ENCODE measurements around the gene CAP2. TPM values are rescaled to one million over a fixed set of nuclear protein-coding genes. Genes with fewer than 3 reads are reported as not detected.

Gene CAP2
- total RNA-seq, 2 donors from 2014 or later, result 69.6 to 79.5 TPM

GRCh38 chr6:17588011-17588410 is 194.6 kb downstream of the CAP2 start:
- DNase-seq (no peak), ATAC-seq (no peak)
- intact Hi-C loops (cut with DNase I), result loop anchor here in 1 of 2 donors (10.0 kb wide), 1 partner anchor 217 kb away; no protein-coding TSS in a partner anchor

DNA sequence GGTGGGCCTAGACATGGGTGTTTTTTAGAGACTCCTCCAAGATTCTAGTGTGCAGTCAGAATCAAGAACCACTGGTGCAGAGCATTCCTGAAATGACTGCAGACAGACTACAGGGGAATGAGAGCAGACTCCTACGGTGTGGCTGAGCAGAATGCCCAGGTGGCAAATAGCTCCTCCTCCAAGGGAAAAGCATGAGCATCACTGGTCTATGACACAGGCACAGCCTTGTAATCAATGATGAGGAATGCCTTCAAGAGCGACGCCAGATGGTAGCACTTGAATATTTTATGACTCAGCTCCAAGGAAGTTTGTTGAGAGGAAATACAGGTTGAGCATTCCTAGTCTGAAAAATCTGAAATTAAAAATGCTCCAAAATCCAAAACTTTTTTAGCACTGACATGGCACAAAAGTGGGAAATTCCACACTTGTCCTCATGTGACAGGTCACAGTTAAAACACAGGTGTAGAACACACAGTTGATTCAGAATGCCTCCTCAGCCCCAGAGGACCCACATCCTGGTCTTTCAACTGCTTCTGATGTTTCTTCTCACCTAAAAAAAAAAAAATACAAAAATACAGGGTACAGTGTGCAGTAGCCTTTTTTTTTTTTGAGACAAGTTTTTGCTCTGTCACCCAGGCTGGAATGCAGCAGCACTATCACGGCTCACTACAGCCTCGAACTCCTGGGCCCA is 196.2 kb downstream of the CAP2 start:
- no peak for DNase-seq
- no peak for ATAC-seq
- intact Hi-C loops (cut with DNase I), result loop anchor here in 1 of 2 donors (10.0 kb wide), 1 partner anchor 215 kb away; no protein-coding TSS in a partner anchor

DNA sequence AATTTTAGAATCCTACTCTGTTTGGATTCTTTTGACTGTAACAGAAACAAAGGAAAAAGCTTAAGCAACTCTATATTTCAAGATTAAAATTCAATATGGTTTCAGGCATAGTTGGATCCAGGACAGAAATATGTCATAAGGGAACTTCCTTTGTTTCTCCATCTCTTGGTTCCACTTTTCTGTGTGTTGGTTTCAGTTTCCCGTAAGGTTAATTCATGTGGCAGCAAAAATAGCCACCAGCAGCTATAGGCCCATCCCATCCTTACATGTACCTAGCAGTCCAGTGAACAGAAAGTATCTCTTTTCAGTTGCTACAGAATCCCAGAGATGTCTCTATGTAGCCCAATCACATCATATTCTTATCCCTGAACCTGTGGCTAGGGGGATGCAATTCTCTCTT is 197.9 kb downstream of the CAP2 start:
- intact Hi-C loops (cut with DNase I), result no loop called here

DNA sequence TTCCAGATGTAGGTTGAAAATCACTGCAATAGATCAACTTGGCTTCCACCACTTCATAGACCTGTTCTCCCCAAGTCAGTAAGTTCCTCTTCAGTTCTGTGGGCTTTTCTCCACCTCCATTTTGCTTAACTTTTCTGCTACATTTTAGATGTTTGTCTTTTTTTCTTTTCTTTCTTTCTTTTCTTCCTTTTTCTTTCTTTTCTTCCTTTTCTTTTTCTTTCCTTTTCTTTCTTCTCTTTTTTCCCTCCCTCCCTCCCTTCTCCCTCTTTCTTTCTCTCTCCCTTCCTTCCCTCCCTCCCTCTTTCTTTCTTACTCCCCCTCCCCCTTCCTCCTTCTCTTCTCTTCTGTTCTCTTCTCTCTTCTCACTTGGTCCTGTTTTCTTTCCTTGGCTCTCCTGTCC is 199.9 kb downstream of the CAP2 start:
- no peak for DNase-seq
- no peak for ATAC-seq
- intact Hi-C loops (cut with DNase I), result no loop called here

More for the DNA sequence above, 197.9 kb downstream of the CAP2 start:
- DNase-seq, result no peak
- ATAC-seq, result no peak

GRCh38 chr6:17596085-17596484 is 202.7 kb downstream of the CAP2 start:
- DNase-seq, result no peak
- intact Hi-C loops (cut with DNase I), result no loop called here
- no peak for ATAC-seq

- ATAC-seq (peak; percentile 98), DNase-seq (peak; percentile 97)
- intact Hi-C loops (cut with DNase I), result loop anchor here in 1 of 2 donors (5.0 kb wide), 1 partner anchor 107 kb away; the partner anchor contains the start of gene NUP153
These were observed 206.6 kb downstream of the CAP2 start, which contains the start of gene FAM8A1 for GRCh38 chr6:17599877-17600526. FAM8A1 (plus strand) TSS chr6:17600302; CDS start chr6:17600410, 108 bp downstream.

GRCh38 chr6:17600527-17601385 is 207.4 kb downstream of the CAP2 start:
- ATAC-seq, result peak; percentile 68 to 78
- intact Hi-C loops (cut with DNase I), result loop anchor here in 1 of 2 donors (5.0 kb wide), 1 partner anchor 107 kb away; the partner anchor contains the start of gene NUP153
- DNase-seq, result peak; percentile 62

DNA sequence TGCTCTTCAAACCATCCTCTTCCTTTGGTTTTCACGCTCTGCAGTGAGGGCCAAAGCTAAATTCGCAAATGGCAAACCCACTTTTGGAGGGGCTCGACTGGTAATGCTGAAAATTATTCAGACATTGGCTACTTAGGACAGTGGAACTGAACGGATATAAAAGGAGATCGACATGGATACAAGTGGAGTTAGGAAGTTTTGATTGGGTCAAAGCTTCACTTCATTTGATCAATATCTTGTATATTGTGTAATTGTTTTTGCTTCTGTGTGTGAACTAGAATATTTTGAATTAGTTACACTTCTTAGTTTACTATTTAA is 207.9 kb downstream of the CAP2 start:
- DNase-seq (no peak), ATAC-seq (no peak)
- intact Hi-C loops (cut with DNase I), result loop anchor here in 1 of 2 donors (5.0 kb wide), 1 partner anchor 106 kb away; the partner anchor contains the start of gene NUP153

GRCh38 chr6:17602888-17603287 is 209.5 kb downstream of the CAP2 start:
- intact Hi-C loops (cut with DNase I), result loop anchor here in 1 of 2 donors (5.0 kb wide), 1 partner anchor 104 kb away; the partner anchor contains the start of gene NUP153
- DNase-seq (no peak), ATAC-seq (no peak)

DNA sequence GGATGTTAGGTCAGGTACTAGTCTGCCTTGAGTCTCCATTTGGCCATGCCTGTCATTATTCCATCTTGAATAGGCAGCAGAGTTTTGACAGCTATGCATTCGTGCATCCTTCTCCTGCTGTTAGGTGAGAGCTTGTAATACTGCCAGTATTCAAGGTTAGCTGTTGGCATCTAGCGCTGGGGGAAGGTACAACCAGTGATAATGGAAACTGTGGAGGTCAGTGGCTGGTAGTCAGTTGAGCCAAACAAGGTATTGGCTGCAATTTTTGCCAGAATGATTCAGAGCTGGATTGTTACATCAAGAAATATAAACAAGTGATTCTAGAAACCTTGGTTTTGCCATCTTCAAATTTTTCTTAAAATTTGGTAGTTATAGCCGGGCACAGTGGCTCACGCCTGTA is 213.2 kb downstream of the CAP2 start:
- DNase-seq (no peak), ATAC-seq (no peak)
- intact Hi-C loops (cut with DNase I), result no loop called here

Other genes with a start within 250 kb of the CAP2 start
- gene RBM24, start 112.2 kb upstream of the CAP2 start, total RNA-seq, result 100 to 1,000 TPM; 121 to 132 TPM
- 10 to 100 TPM; 16.7 to 18.5 TPM for gene FAM8A1, start 206.7 kb downstream of the CAP2 start, total RNA-seq

Measured in left cardiac atrium (tissue), 4 donors.